Esophagus squamous epithelium (tissue), 4 donors: Measurements from ENCODE around the gene CPSF4L.

Experiments
- CTCF ChIP-seq, 6 experiments: fragments of 450-650 bp in 4 of 6; fragments of 200-600 bp in 2 of 6; sonication (generic) in 2 of 6; IDR thresholded peaks; one replicate each; pipeline ENCODE4 v1.5.1; 2016 to 2019; ENCODE audit warnings: antibody characterized with exemption in 6 of 6, mild to moderate bottlenecking in 4 of 6, moderate library complexity in 4 of 6
- POLR2A ChIP-seq, 4 donors: fragments of 450-650 bp; IDR thresholded peaks; one replicate each; pipeline ENCODE4 v1.6.1; 2017; ENCODE audit warnings: antibody characterized with exemption in 4 of 4, mild to moderate bottlenecking in 4 of 4, moderate library complexity in 3 of 4

GRCh38 chr17:73291260-73291801 is 29.7 kb upstream of the CPSF4L start:
- TF ChIP-seq CTCF (IDR thresholded peaks at IDR 0.05) (no peak), POLR2A (IDR thresholded peaks at IDR 0.05) (no peak)
